GM18909 (cell line): ENCODE measurements around the gene PPIP5K1.
A peak's percentile ranks its signal among the peaks of the same experiment; 100 is the strongest.
"Not testable (repeated sequence)": the region's sequence is repeated elsewhere in the genome, so short reads cannot be mapped to it uniquely, and the experiment has no call there.

Experiments used
- ATAC-seq: cut with Tn5 transposase; IDR thresholded peaks from one replicate; pipeline ENCODE4 v1.9.1; 2021; ENCODE audit warnings: mild to moderate bottlenecking; ENCODE audit not compliant: unreplicated experiment, poor library complexity

Gene PPIP5K1

GRCh38 chr15:43589778-43590466, at the start of gene PPIP5K1:
Gene PPIP5K1 (minus strand): TSS chr15:43590208. CDS start chr15:43584504, 5,704 bp downstream.
- ATAC-seq = peak; percentile 97

- ATAC-seq = not testable (repeated sequence)
Observed at GRCh38 chr15:43638464-43639204, 48.6 kb upstream of the PPIP5K1 start.

- not testable (repeated sequence) for ATAC-seq
Observed at GRCh38 chr15:43626937-43627336, 36.9 kb upstream of the PPIP5K1 start.

- no peak for ATAC-seq
Observed at GRCh38 chr15:43625106-43625505, 35.1 kb upstream of the PPIP5K1 start.

- ATAC-seq = not testable (repeated sequence)
Observed at GRCh38 chr15:43622068-43622799, 32.2 kb upstream of the PPIP5K1 start.

- not testable (repeated sequence) for ATAC-seq
Observed at GRCh38 chr15:43618700-43619099, 28.7 kb upstream of the PPIP5K1 start, which contains the start of gene STRC. Gene STRC (minus strand): TSS chr15:43618800. CDS start chr15:43618722, 78 bp downstream.

GRCh38 chr15:43617750-43618149, 27.7 kb upstream of the PPIP5K1 start:
- ATAC-seq = not testable (repeated sequence)

GRCh38 chr15:43602233-43602632, 12.2 kb upstream of the PPIP5K1 start:
- ATAC-seq = not testable (repeated sequence)

GRCh38 chr15:43600200-43600599, 10.2 kb upstream of the PPIP5K1 start:
- ATAC-seq = not testable (repeated sequence)

GRCh38 chr15:43599131-43599530, 9.1 kb upstream of the PPIP5K1 start:
- ATAC-seq = not testable (repeated sequence)

GRCh38 chr15:43593328-43594190, 3.6 kb upstream of the PPIP5K1 start, which contains the start of gene CKMT1B:
Gene CKMT1B (plus strand): TSS chr15:43594027. CDS start chr15:43594219, 192 bp downstream.
- not testable (repeated sequence) for ATAC-seq

- not testable (repeated sequence) for ATAC-seq
Observed at GRCh38 chr15:43592841-43593240, 2.8 kb upstream of the PPIP5K1 start.

GRCh38 chr15:43574607-43575006, 15.4 kb downstream of the PPIP5K1 start:
- ATAC-seq = not testable (repeated sequence)

- ATAC-seq = not testable (repeated sequence)
Observed at GRCh38 chr15:43566615-43567014, 23.4 kb downstream of the PPIP5K1 start.

GRCh38 chr15:43563793-43564192, 26.2 kb downstream of the PPIP5K1 start:
- not testable (repeated sequence) for ATAC-seq

- ATAC-seq = not testable (repeated sequence)
Observed at GRCh38 chr15:43562753-43563152, 27.3 kb downstream of the PPIP5K1 start.

- ATAC-seq = no peak
Observed at GRCh38 chr15:43552986-43553385, 37.0 kb downstream of the PPIP5K1 start.

- no peak for ATAC-seq
Observed at GRCh38 chr15:43552256-43552655, 37.8 kb downstream of the PPIP5K1 start.

GRCh38 chr15:43550527-43551363, 39.3 kb downstream of the PPIP5K1 start:
- no peak for ATAC-seq
